Heart right ventricle (tissue), 16 donors: ENCODE data around the gene ARMC9. TPM values are rescaled to one million over a fixed set of nuclear protein-coding genes. Genes with fewer than 3 reads are reported as not detected.

ENCODE experiments used
- ATAC-seq, 8 donors: fragments of 200-7000 bp; cut with Tn5 transposase; one replicate each; pipeline ENCODE4 v1.9.1; 2020; ENCODE audit warnings: mild to moderate bottlenecking in 8 of 8, moderate library complexity in 8 of 8, moderate number of reproducible peaks in 1 of 8
- DNase-seq, 2 donors: peaks; one replicate each; pipeline ENCODE4 v3.0.0-alpha.2; 2020
- H3K27ac ChIP-seq, 10 donors: fragments of 200-600 bp; sonication (generic) in 2 of 10; one replicate each; pipeline versions ENCODE4 v1.5.0 to v1.8.0; 2020 to 2022; ENCODE audit warnings: mild to moderate bottlenecking in 3 of 10
- H3K27me3 ChIP-seq, 7 donors: fragments of 200-600 bp; one replicate each; pipeline ENCODE4 v1.8.0; 2021 to 2022; ENCODE audit warnings: mild to moderate bottlenecking in 2 of 7
- H3K36me3 ChIP-seq, 9 donors: fragments of 200-600 bp; sonication (generic) in 1 of 9; one replicate each; pipeline versions ENCODE4 v1.5.0 to v1.8.0; 2020 to 2022; ENCODE audit warnings: mild to moderate bottlenecking in 2 of 9
- H3K4me1 ChIP-seq, 9 donors: fragments of 200-600 bp; sonication (generic) in 1 of 9; one replicate each; pipeline versions ENCODE4 v1.5.0 to v1.8.0; 2020 to 2022; ENCODE audit warnings: mild to moderate bottlenecking in 4 of 9
- H3K4me3 ChIP-seq, 10 donors: fragments of 200-600 bp; sonication (generic) in 2 of 10; one replicate each; pipeline versions ENCODE4 v1.5.0 to v1.8.0; 2020 to 2022; ENCODE audit warnings: mild to moderate bottlenecking in 7 of 10, moderate library complexity in 2 of 10
- H3K9me3 ChIP-seq, 11 donors: fragments of 200-600 bp in 10 of 11; sonication (generic) in 2 of 11; one replicate each; pipeline versions ENCODE4 v1.5.0 to v1.8.0; 2013 to 2022; ENCODE audit warnings: mild to moderate bottlenecking in 2 of 11, control low read depth in 1 of 11, moderate library complexity in 1 of 11
- CTCF ChIP-seq, 9 donors: fragments of 200-600 bp; sonication (generic) in 2 of 9; IDR thresholded peaks; one replicate each; pipeline versions ENCODE4 v1.5.0 to v1.8.0; 2021 to 2022; ENCODE audit warnings: antibody characterized with exemption in 9 of 9, mild to moderate bottlenecking in 5 of 9, moderate library complexity in 1 of 9
- WGBS, 2 donors: extraction: QIAGEN DNeasy Blood & Tissue Kit; methylation state at CpG; one replicate each; pipeline ENCODE4 v1.1.7; 2013; ENCODE audit warnings: inconsistent platforms in 1 of 2; 5-methylcytosine and 5-hydroxymethylcytosine counted together
- intact Hi-C, 10 donors: fragments of 100-400 bp; cut with DNase I; formaldehyde crosslinking; loops; one replicate each; pipeline versions ENCODE4 v1.11.1 to v1.14.2; 2022
- polyA plus RNA-seq, 2 donors: library from polyadenylated mRNA; stranded (reverse); fragments of 200-250 nt; gene quantifications; one replicate each; pipeline ENCODE4 v1.2.3, GENCODE V29; 2013
- total RNA-seq, 10 donors: library from RNA; stranded (reverse); fragmentation: NEBNext Ultra II Directional in 3 of 10; extraction: Animal tissue kit (Norgen Biotek cat#: 25700) in 3 of 10; gene quantifications; one replicate each; pipeline versions ENCODE4 v1.2.1 to v1.2.4, GENCODE V29; 2021 to 2023
- donor health status: Arrhythmogenic right ventricular cardiomyopathy.
- donor health status: ischemic (EF 13 %, LVEDD 7.1; RV severe dilation, severe dysfunction).
- donor health status: healthy with polysubstance abuse.
- donor health status: DM: no; HTN: yes; CAD: no.
- donor health status: DM: no; HTN: no; CAD: no.
- donor health status: ischemic (EF 25% LVEDD 6.9; RV normal size, moderate dysfunction).
- donor health status: ischemic (EF 25% LVEDD 5.7; RV mildly dilated, moderate dysfunction).
- donor health status: healthy.
- donor health status: DM: yes; HTN: yes; CAD: no.
- donor health status: Ischemic cardiomyopathy.
- donor health status: ischemic (EF 35%, LVEDD 5.7; RV mildly dilated, moderate dysfunction).
- donor health status: nonischemic (EF 11% LVEDD 7.7; RV severe dilation, severe dysfunction).
- donor health status: DM: yes; HTN: yes; CAD: no.
- donor health status: PGD.
- donor health status: ischemic (EF 29% LVEDD 5.4; RV normal size, mild dysfunction).
- donor health status: nonischemic (EF 23%, LVEDD 6.1; RV moderate dilation, normal function).

ARMC9 gene
- total and polyA plus RNA-seq, 12 donors, result 1.6 to 6.8 (median 2.3) TPM

- no peak for TF ChIP-seq CTCF (IDR thresholded peaks at IDR 0.05)
- no peaks in the 10 kb centered on the region for H3K27me3 ChIP-seq
- no peak for DNase-seq
- no peak overlapping the region for H3K27ac ChIP-seq
- intact Hi-C loops, result no loop called here
- no peaks in the 10 kb centered on the region for H3K9me3 ChIP-seq
- no peak for ATAC-seq
- no peak overlapping the region for H3K4me3 ChIP-seq
- H3K4me1 ChIP-seq, result no peaks in the 10 kb centered on the region
- peaks cover 0 to 75% (median 6%) of the 10 kb centered on the region in 9 donors for H3K36me3 ChIP-seq
- 89 to 91% methylated on average over 8 of the region's 8 CpGs for WGBS, 2 donors
Measured at GRCh38 chr2:231277962-231278361, 79.5 kb downstream of the ARMC9 start.

- H3K4me3 ChIP-seq, result no peak overlapping the region
- H3K27me3 ChIP-seq, result no peaks in the 10 kb centered on the region
- WGBS, 2 donors, result 54 to 68% methylated on average over 2 of the region's 2 CpGs
- H3K4me1 ChIP-seq, result no peaks in the 10 kb centered on the region
- ATAC-seq (peak in 2 of 8 donors; percentile 58 to 73), DNase-seq (no peak)
- peaks cover 0 to 68% (median 0%) of the 10 kb centered on the region in 9 donors for H3K36me3 ChIP-seq
- H3K27ac ChIP-seq, result no peak overlapping the region
- H3K9me3 ChIP-seq, result no peaks in the 10 kb centered on the region
- no peak for TF ChIP-seq CTCF (IDR thresholded peaks at IDR 0.05)
- intact Hi-C loops, result no loop called here
Measured at GRCh38 chr2:231278868-231279267, 80.4 kb downstream of the ARMC9 start.

- H3K4me3 ChIP-seq, result no peak overlapping the region
- H3K9me3 ChIP-seq, result no peaks in the 10 kb centered on the region
- H3K36me3 ChIP-seq, result peaks cover 0 to 54% (median 0%) of the 10 kb centered on the region in 9 donors
- ATAC-seq (no peak), DNase-seq (no peak)
- intact Hi-C loops, result no loop called here
- H3K27me3 ChIP-seq, result no peaks in the 10 kb centered on the region
- H3K27ac ChIP-seq, result no peak overlapping the region
- H3K4me1 ChIP-seq, result no peaks in the 10 kb centered on the region
- TF ChIP-seq CTCF (IDR thresholded peaks at IDR 0.05), result no peak
- WGBS, 2 donors, result 91 to 95% methylated on average over 9 of the region's 9 CpGs
Measured at GRCh38 chr2:231280846-231281245, 82.4 kb downstream of the ARMC9 start.

GRCh38 chr2:231284296-231284695, 85.9 kb downstream of the ARMC9 start:
- ATAC-seq (no peak), DNase-seq (no peak)
- Histone ChIP-seq H3K27me3 (no peaks in the 10 kb centered on the region), H3K4me1 (no peaks in the 10 kb centered on the region), H3K4me3 (no peak overlapping the region), H3K36me3 (peaks cover 0 to 20% (median 0%) of the 10 kb centered on the region in 9 donors), H3K27ac (no peak overlapping the region), H3K9me3 (no peaks in the 10 kb centered on the region)
- intact Hi-C loops, result no loop called here
- WGBS, 2 donors, result 95 to 97% methylated on average over 2 of the region's 2 CpGs
- TF ChIP-seq CTCF (IDR thresholded peaks at IDR 0.05), result no peak
